ENCODE measurements around the gene UBE4B. TPM values are rescaled to one million over a fixed set of nuclear protein-coding genes. Genes with fewer than 3 reads are reported as not detected.

UBE4B gene
- total and polyA plus RNA-seq, 2 donors (not counting 1 experiment from before 2014, with no cell fraction given), result 21.7 to 57.5 TPM

GRCh38 chr1:10104834-10105233 is 72.1 kb downstream of the UBE4B start:
- H3K9me3 Mint-ChIP-seq (ENCODE audit: insufficient read depth), result no peaks in the 10 kb centered on the region
- no peak for TF ChIP-seq EZH2 (IDR thresholded peaks at IDR 0.05; ENCODE audit: borderline replicate concordance, insufficient read depth, low read depth, low read length, poor library complexity, severe bottlenecking)
- whole genome bisulfite sequencing (ENCODE audit: insufficient coverage), result no CpG with 5 or more reads among the region's 1 CpG
- no peaks in the 10 kb centered on the region for H3K27me3 Mint-ChIP-seq
- intact Hi-C loops (cut with micrococcal nuclease), result no loop called here
- H3K4me1 Mint-ChIP-seq, result no peaks in the 10 kb centered on the region
- no peak overlapping the region for H3K4me2 ChIP-seq (replicated peaks; ENCODE audit: low read depth, low read length, poor library complexity, severe bottlenecking)
- no peak for ATAC-seq (ENCODE audit: low read depth)
- no peaks in the 10 kb centered on the region for H3K9me3 ChIP-seq (ENCODE audit: control extremely low read depth in 1 of 3, control insufficient read depth in 2 of 3, insufficient read depth in 1 of 3, low read length in 2 of 3)
- no peak overlapping the region for H3K4me3 ChIP-seq (ENCODE audit: control extremely low read depth in 1 of 5, extremely low read depth in 1 of 5, insufficient read depth in 1 of 5, low read depth in 2 of 5, low read length in 4 of 5)
- H3K4me3 Mint-ChIP-seq, result no peak overlapping the region
- no peak for DNase-seq
- no peaks in the 10 kb centered on the region for H3K27me3 ChIP-seq (replicated peaks in 1 of 4; ENCODE audit: control extremely low read depth in 1 of 4, control insufficient read depth in 3 of 4, insufficient read depth in 4 of 4, low read length in 3 of 4)
- no peak overlapping the region for H3K9ac ChIP-seq (ENCODE audit: low read length)
- ChIA-PET CTCF (no interaction called here), POLR2A (no interaction called here)
- H2AFZ ChIP-seq (ENCODE audit: insufficient read depth, low read depth, low read length, poor library complexity, severe bottlenecking), result no peak overlapping the region
- H3K36me3 ChIP-seq (replicated peaks in 1 of 2; ENCODE audit: control extremely low read depth in 1 of 2, control insufficient read depth in 1 of 2, extremely low read depth in 1 of 2, insufficient read depth in 2 of 2, low read length in 1 of 2), result peaks cover 20 to 61% of the 10 kb centered on the region in 2 experiments
- no peaks in the 10 kb centered on the region for H3K4me1 ChIP-seq (ENCODE audit: control insufficient read depth in 2 of 2, insufficient read depth in 2 of 2, low read length in 2 of 2)
- H4K20me1 ChIP-seq (ENCODE audit: control insufficient read depth, insufficient read depth, low read length, poor library complexity, severe bottlenecking), result no peaks in the 10 kb centered on the region
- no peak overlapping the region for H3K27ac ChIP-seq (ENCODE audit: low read length in 2 of 2)
- no peak overlapping the region for H3K27ac Mint-ChIP-seq
- H3K79me2 ChIP-seq (ENCODE audit: control insufficient read depth, insufficient read depth, low read length), result peaks cover 3% of the 10 kb centered on the region

- Histone ChIP-seq H3K9ac (ENCODE audit: low read length) (no peak overlapping the region), H4K20me1 (ENCODE audit: control insufficient read depth, insufficient read depth, low read length, poor library complexity, severe bottlenecking) (no peaks in the 10 kb centered on the region), H3K4me3 (ENCODE audit: control extremely low read depth in 1 of 5, extremely low read depth in 1 of 5, insufficient read depth in 1 of 5, low read depth in 2 of 5, low read length in 4 of 5) (no peak overlapping the region), H3K27me3 (replicated peaks in 1 of 4; ENCODE audit: control extremely low read depth in 1 of 4, control insufficient read depth in 3 of 4, insufficient read depth in 4 of 4, low read length in 3 of 4) (no peaks in the 10 kb centered on the region), H3K36me3 (replicated peaks in 1 of 2; ENCODE audit: control extremely low read depth in 1 of 2, control insufficient read depth in 1 of 2, extremely low read depth in 1 of 2, insufficient read depth in 2 of 2, low read length in 1 of 2) (peaks cover 20 to 61% of the 10 kb centered on the region in 2 experiments), H3K27ac (ENCODE audit: low read length in 2 of 2) (no peak overlapping the region), H3K4me2 (replicated peaks; ENCODE audit: low read depth, low read length, poor library complexity, severe bottlenecking) (no peak overlapping the region), H2AFZ (ENCODE audit: insufficient read depth, low read depth, low read length, poor library complexity, severe bottlenecking) (no peak overlapping the region), H3K79me2 (ENCODE audit: control insufficient read depth, insufficient read depth, low read length) (peaks cover 3% of the 10 kb centered on the region), H3K4me1 (ENCODE audit: control insufficient read depth in 2 of 2, insufficient read depth in 2 of 2, low read length in 2 of 2) (no peaks in the 10 kb centered on the region), H3K9me3 (ENCODE audit: control extremely low read depth in 1 of 3, control insufficient read depth in 2 of 3, insufficient read depth in 1 of 3, low read length in 2 of 3) (no peaks in the 10 kb centered on the region)
- no peak overlapping the region for H3K27ac Mint-ChIP-seq
- no peaks in the 10 kb centered on the region for H3K4me1 Mint-ChIP-seq
- ATAC-seq (ENCODE audit: low read depth), result no peak
- no peaks in the 10 kb centered on the region for H3K9me3 Mint-ChIP-seq (ENCODE audit: insufficient read depth)
- no peak for DNase-seq
- H3K4me3 Mint-ChIP-seq, result no peak overlapping the region
- TF ChIP-seq CTCF (IDR thresholded peaks at IDR 0.05), result no peak
- TF ChIP-seq EZH2 (IDR thresholded peaks at IDR 0.05; ENCODE audit: borderline replicate concordance, insufficient read depth, low read depth, low read length, poor library complexity, severe bottlenecking), result no peak
- 100% methylated on average over 1 of the region's 4 CpGs for WGBS (ENCODE audit: insufficient coverage)
- POLR2A ChIA-PET, result no interaction called here
- intact Hi-C loops (cut with micrococcal nuclease), result no loop called here
- CTCF ChIA-PET, result no interaction called here
- no peaks in the 10 kb centered on the region for H3K27me3 Mint-ChIP-seq
These were observed 72.7 kb downstream of the UBE4B start for GRCh38 chr1:10105484-10105883.

Data from B cell (primary cell).